ENCODE results near the gene MT1M.

DNA sequence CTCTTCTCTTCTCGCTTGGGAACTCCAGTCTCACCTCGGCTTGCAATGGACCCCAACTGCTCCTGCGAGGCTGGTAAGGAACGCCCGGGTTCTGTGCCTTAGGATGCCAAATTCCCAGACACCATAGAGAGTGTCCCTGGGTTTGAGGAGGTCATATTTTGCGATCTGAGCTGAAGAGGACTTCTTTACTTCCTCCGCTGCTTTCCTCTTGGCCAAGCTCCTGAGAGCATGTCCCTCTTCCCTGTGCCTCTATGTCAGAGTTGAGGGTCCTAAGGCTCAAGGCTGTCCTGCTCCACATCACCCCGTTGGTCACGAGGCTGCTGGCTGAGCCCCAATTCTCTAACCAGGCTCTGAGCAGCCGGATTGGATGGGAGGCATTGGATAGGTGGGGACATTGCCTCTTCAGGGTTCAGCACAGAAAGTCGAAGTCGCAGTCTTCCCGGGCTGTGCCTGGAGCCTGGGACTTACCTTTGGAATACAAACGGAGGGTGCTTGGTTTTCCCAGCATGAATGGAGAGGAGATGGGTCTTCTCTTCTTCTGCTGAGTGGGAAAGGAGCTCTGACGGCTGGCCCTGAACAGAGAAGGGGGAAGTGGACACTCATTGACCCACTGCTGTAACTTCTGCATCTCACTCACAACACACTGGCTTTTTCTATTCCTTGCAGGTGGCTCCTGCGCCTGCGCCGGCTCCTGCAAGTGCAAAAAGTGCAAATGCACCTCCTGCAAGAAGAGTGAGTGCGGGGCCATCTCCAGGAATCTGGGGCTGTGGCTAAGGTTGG is 37.6 kb downstream of the MT1M start:
- TF ChIP-seq, protein P1, sequence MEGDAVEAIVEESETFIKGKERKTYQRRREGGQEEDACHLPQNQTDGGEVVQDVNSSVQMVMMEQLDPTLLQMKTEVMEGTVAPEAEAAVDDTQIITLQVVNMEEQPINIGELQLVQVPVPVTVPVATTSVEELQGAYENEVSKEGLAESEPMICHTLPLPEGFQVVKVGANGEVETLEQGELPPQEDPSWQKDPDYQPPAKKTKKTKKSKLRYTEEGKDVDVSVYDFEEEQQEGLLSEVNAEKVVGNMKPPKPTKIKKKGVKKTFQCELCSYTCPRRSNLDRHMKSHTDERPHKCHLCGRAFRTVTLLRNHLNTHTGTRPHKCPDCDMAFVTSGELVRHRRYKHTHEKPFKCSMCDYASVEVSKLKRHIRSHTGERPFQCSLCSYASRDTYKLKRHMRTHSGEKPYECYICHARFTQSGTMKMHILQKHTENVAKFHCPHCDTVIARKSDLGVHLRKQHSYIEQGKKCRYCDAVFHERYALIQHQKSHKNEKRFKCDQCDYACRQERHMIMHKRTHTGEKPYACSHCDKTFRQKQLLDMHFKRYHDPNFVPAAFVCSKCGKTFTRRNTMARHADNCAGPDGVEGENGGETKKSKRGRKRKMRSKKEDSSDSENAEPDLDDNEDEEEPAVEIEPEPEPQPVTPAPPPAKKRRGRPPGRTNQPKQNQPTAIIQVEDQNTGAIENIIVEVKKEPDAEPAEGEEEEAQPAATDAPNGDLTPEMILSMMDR (IDR thresholded peaks at IDR 0.05; ENCODE audit: low read length) = no peak
- TF ChIP-seq EZH2 (IDR thresholded peaks at IDR 0.05; ENCODE audit: borderline replicate concordance, low read length) = no peak
